Stimulated activated CD8-positive, alpha-beta memory T cell treated with anti-CD3 and anti-CD28 coated beads, Interleukin-4, amount 100 ng/mL, for 1 hour (primary cell): Measurements from ENCODE around the gene ADARB2.

Experiments
- DNase-seq, 2 donors: peaks; one replicate each; pipeline ENCODE4 v3.0.0-alpha.2; 2020; ENCODE audit warnings: low read depth in 2 of 2, low spot score in 1 of 2

Gene ADARB2

DNA sequence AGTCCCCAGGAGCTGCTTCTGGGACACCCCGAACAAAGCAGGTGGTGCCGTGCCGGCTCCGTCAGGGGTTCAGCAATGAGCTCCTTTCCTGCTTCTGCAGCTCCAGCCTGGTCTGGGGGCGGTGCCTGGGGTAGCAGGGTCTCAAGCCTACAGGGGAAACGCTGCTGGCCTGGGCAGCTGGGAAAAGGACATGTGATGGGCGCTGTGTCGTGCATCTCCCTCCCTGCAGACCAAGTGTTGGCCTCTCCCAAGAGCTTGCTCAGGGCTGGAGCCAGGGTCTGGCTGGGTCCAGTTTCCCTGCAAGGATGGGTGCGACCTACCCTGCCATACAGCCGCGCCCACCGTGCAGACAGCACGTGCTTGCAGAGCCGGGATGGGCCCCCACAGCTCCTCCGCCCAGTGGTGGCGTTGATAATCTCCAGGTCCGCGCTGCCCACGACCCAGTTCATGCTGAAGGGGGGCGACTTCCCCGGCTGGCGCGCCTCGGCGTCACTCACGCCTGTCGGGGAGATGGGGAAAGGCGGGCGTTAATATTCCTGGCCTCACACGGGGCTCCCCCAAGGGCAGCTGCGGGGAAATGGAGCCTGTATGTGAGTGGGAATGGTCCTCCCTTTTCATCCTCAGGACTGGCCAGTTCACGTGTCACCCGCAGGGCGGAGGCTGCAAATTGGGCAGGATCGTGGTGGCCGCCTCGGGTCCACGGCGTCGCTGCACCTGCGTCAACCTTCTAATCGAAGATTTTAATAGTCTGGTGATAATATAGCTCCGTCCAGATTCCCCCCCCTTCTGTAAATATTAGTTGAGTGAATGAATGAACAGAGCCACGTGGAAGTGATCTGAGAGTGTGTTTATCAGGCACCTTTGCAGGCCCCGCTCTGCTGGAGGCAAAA, 552.5 kb downstream of the ADARB2 start:
- DNase-seq = no peak

DNA sequence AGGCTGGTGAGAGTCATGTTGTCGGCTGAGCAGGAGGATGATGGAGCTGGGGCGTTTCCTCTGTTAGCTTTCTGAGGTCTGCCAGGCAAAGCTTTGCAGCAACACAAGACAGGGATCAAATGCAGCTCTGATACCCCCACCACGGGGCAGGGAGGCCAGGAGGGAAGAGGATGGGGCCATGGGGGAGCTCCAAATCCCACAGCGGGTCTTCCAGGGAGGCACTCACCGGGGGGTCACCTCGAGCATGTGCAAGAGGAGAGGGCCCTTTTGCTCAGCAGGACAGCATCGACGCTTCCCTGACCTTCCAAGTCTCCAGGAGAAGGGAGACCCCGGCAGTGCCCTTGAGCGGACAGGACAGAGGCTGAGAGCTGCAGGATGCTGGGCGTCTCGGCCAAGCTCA, 553.6 kb downstream of the ADARB2 start:
- DNase-seq = no peak

DNA sequence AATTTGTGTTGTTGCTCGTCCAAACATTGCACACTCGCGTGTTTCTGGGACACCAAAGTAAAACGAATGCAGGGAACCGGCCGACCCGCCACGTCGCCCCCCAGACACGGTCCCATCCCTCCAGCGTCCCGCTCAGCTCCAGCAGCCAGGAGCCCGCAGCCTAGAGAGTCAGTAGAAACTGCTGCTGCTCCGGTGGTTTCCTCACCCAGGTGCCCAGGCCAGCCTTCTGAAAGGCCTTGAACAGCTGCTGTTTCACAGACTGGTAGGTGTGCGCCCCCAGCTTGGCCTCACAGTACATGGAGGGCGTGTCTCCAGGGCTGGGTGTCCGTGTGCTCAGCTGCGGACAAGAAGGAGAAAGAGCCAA, 554.3 kb downstream of the ADARB2 start:
- no peak for DNase-seq

DNA sequence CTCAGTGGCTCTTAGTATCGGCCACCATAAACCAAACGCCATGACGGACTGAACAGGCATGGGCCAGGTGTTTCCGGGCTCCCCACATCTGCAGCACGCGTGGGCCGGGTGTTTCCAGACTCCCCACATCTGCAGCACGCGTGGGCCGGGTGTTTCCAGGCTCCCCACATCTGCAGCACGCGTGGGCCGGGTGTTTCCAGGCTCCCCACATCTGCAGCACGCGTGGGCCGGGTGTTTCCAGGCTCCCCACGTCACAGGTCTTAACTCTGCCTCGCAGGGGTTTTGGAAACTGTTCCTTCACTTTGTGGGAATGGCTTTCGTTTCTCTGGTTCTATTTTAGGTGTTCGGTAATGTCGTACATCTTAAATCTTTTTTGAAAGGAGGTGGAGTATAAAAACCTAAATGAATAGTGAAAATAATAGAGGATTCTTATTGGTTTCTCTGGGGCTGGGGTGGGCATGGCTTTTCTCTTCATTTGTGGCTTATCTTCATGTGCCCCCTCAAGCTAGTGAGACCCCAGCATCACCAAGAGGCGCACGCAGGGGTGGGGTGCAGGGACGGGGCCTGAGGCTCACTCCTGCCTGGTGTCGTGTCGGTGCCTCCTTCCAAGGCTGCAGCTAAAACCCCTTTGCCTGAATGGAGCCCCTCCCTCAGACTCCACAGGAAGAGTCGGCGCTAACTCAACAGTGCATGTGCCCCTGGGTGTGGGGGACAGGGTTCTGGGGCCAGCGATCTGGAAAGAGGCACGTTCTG, 554.9 kb downstream of the ADARB2 start:
- DNase-seq = no peak

DNA sequence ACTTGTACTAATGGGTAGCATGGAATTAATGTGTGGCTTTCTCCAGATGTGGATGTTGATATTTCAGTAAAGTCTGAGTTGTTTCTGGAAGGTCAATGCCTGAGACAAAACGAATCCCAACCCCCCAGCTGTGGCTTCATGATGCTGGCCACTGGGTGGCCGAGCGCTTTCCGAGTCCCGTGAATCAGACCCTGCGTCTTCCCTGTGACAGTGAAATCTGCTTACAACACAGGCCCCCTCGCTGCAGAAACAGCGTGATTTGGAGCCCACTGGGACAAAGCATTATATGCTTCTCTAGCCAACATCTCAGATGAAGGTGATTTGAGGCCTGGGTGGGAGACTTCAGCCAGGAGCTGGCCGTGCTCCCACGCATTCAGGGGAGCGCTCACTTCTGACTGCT, 556.5 kb downstream of the ADARB2 start:
- DNase-seq = no peak

DNA sequence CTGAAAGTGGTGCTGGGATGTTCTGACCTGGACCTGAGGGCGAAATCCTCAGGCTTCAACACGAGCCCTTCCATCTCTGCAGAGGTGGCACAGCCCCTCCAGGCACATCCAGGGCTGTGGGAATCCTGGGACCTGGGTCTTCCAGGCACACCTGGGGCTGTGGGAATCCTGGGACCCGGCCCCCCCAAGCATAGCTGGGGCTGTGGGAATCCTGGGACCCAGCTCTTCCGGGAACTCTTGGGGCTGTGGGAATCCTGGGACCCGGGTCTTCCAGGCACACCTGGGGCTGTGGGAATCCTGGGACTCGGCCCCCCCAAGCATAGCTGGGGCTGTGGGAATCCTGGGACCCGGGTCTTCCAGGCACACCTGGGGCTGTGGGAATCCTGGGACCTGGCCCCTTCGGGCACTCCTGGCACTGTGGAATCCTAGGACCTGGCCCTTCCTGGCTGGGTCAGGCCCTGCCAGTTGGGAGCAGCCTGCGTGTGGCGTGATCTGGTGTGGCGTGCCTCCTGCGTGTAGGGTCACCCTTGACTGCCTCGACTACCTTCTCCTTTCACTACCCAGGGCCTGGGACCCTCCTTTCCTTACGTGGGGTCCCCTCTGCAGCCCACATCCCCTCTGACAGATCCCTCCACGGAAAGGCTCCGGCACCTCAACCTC, 557.1 kb downstream of the ADARB2 start:
- no peak for DNase-seq

DNA sequence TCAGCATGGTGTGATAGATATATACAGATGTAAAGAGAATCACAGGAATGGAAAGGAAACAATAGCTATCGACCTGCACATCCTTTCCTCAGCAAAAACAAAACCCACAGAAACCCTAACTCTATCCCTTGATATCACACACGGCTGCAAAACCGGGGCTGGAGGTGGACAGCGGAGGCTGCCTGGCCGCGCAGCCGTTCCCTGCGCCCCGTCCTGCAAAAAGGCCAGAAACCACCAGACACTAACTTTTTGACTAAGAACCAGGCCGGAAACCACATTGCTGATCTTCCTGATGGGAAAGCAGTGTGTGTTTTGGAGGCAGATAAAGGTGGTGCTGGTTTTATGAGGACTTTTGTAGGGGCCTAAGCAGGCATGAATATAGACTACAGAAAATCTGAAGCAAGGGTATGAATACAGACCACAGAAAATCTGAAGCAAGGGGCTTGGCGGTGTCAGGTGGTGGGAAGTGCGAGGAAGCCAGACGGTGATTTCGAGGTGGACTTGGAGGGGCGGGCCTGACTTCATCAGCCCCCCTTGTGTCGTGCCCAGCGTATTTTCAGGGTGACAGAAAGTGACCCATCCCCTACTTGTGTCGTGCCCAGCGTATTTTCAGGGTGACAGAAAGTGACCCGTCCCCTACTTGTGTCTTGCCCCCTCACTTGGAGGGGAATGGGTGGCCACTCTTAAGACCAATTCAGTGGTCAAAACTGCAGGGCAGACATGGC, 557.8 kb downstream of the ADARB2 start:
- DNase-seq = no peak

DNA sequence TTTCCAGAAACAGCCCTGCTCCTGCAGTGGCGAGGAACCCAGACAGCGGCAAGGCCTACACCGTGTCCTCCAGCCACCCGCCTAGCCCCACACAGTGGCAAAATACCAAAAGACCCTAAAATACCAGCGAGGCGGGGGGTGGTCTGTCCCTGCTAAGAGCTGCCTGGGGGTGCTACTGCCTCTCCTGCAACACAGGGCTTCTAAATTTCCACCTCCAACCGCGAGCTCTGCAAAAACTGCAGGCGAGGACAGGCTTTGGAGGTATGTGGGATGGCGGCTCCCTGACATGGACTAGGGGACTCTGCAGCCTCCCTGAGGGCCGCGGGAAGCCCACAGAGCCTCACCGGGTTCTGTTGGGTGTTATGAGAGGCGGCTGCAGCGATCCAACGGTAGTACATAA, 558.8 kb downstream of the ADARB2 start:
- no peak for DNase-seq

DNA sequence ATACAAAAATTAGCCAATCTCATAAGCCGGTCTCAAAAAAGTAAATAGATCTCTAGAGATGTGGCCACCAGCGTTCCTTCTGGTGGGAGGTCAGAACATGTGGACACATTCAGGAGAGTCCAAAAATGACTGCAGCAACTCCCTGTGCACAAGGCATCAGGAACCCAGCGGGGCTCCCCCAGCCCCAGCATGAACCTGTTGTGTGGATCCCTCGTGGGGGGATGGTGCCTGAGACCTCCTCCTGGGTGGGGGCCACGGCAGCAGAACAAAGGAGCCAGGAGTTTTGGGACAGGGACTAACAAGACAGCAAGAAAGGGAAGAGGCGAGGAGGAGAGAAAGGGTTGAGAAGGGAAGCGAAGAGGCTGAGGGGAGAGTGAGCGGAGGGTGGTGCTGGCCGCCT, 559.4 kb downstream of the ADARB2 start:
- no peak for DNase-seq

DNA sequence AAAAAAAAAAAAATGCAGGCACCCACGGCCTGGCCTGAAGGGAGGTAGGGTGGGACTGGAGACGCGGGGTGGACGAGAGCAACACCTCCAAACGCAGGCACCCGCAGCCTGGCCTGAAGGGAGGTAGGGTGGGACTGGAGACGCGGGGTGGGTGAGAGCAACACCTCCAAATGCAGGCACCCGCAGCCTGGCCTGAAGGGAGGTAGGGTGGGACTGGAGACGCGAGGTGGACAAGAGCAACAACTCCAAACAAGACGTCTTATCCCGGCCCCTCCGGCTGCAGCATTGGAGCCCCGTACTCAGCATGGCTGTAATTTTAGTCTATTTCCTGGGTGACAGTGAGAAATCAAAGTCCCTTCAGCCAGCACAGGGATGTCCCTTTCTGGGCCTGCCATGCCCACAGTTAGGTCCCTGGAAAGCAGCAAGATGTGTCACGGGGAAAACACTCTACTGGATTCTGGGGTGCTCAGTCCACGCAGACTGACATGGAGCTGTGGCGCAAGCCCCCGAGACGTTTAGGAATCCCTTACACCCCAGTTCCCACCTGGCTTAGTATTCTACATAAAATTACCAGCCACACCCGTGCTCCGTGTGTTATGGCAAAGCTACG, 561.3 kb downstream of the ADARB2 start:
- no peak for DNase-seq

DNA sequence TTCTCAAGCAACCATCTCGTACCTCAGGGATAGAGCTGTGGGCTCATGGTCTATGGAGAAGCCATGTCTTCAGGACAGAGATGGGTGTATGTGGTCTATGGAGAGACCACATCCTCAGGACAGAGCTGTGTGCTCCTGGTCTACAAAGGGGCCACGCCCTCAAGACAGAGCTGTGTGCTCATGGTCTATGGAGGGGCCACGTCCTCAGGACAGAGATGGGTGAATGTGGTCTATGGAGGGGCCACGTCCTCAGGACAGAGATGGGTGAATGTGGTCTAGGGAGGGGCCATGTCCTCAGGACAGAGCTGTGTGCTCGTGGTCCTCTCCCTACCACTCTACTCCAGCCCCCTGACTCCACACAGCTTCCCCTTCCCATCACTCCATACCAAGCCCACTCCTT, 563.3 kb downstream of the ADARB2 start:
- DNase-seq = no peak

DNA sequence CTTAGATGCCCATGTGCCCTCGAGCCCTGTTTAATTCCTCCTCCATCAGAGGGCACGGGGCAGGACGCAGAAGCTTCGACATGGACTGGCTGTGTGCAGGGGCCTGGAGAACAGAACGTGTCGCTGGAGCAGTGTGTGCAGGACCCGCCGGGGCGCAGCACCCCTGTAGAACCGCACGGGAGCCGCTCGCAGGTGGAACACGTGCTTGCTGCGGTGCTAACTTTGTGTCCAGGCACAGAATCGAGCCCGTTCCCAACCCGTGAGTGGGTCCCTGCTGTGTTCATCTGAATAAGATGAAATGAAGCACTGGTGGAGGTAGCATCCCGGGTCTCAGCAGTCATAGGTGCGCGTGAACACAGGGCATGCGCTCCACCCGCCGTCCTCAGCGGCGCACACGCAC, 564.2 kb downstream of the ADARB2 start:
- no peak for DNase-seq

DNA sequence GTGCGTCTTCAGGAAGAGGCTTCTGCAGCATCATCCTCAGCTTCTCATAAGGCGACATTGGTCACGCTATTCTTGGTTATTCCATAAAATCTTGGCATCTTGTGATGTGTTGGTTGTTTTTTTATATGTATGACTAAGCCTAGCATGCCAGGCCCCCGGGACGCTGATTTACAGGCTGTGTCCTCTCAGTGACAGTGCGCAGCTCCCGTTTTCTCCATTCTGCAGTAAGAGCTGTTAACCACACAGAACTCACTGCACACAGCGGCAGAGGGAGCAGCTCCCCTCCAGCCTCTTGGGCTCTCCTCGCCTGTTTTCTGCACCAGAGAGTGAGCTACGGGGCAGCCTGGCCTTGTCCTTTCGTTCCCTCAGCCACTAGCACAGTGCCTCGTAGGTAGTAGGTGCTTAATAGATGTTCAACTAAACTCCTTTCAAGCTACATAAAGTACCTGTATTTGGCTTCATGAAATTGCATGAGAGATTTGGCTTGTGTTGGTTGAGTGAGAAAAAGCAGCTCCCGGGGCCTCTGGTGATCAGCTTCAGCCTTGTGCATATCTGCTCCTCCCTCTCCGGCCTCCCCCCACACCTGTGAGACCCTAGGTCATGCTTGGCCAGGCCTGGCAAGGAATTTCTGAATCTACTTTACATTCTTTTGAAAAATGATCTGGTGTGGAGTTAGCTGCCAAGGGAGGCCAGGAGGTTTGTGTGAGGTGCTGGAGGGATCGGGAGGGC, 564.9 kb downstream of the ADARB2 start:
- no peak for DNase-seq

DNA sequence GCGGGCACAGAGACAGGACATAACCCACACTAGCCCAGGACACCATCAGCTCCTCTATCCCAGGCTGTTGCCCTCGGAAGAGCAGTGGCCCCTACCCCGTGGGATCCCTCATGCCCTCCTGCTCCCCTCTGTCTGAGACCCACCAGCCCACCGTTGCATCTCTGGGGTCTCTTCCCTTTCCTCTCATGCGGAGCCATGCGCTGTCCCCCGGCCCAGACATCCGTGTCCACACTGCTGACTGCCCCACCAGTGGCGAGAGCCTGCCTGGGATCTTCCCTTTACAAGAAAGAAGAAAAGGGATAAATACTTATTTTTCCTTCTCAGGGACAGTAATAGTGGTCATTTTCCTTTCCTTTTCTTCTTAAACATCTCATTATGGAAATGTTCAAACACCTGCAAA, 565.7 kb downstream of the ADARB2 start:
- no peak for DNase-seq

DNA sequence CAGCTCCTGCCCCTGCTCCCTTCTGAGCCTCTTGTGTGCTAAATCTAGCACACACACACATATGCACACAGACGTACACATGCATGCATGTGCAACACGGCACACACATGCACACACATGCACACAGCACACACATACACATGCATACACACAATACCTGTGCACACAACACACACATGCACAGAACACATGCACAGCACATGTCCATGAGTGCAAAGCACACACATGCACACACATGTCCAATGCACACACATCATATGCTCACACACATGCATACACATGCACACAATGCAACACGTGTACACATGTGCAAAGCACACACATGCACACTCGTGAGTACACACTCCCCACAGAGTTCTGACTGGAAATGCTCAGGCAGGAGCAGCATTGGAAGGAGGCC, 566.1 kb downstream of the ADARB2 start:
- DNase-seq = no peak

DNA sequence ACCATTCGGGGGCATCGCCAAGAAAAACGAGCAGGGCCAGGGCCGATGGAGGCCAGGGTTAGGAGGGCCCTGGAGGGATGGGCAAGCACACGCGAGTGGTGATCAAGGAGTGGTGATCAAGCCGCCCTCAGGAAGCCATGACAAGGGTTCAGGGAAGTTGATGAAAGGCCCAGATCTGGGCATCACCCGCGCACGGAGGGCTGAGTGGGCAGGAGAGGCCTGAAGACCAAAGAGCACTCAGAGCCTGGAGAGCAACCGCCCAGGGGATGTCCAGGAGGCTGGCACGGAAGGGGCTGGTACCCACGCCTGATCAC, 566.5 kb downstream of the ADARB2 start:
- no peak for DNase-seq

DNA sequence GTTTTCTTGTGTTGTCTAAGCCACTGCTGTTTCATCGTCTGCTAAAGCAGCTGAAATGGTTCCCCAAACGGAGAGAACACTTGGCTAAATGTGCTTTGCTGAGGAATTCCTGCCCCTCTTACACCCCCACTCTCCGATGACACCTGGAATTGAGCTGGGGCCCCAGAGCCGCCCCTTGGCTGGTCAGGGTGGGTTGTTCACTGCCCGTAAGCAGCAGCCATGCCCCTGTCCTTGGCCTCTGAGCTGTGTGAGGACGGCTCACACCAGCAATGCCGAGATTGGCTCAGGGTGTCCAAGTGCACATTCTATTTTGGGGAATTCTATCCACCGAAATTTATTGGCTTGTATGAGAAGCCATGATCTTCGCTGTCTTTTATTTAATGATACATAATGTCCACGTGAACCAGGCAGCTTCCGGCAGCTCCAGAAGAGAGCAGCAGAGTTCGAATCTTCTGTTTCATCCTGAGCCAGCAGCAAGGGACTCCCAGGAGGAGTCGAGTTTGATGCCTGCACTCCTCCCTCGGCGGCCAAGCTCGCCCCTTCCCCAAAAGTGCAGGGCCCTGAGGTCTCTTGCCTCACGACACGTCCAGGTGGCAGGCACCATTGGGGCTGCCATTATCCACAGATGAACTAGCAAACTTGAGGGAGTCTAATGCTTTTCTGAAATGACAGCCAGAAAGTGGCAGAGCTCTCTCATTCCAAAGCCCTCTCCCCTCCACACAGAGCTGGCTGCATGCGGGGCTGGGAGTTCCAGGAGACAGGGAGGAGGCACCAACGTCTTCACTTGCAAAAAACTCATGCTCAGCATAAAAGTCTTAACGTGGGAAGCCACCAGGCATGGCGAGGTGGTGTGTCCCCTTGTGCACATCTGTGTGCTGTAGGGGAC, 567.1 kb downstream of the ADARB2 start:
- no peak for DNase-seq

DNA sequence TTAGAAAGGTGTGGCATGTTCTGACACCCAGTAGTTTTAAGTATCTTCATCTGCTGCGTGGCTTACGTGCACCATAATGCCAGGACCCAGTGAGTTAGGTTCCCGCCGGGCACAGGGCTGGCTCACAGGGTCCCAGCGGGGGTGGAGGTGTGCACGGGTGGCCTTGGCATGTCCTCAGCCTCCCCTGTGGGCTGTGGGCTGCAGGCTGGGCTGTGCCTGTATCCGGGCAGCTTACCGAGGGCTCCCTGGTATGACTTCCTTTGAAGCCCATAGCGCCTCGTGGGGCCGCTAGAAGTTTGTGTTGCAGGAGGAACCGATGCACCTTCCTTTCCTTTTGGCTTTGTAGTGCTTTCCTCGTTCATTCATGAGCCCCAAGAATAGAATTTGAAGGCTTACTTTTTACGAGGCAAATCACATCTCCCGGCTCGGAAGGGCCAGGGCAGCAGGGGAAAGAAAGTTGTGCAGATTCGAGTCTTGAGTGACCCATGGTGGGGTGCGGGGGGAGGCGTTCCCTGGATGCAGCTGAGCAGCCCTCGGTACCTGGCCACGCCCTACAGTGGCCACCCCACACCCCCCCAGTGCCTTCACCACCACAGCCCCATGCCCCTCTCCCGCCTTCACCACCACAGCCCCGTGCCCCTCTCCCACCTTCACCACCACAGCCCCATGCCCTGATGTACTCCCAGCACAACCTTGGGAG, 568.0 kb downstream of the ADARB2 start:
- DNase-seq = no peak

DNA sequence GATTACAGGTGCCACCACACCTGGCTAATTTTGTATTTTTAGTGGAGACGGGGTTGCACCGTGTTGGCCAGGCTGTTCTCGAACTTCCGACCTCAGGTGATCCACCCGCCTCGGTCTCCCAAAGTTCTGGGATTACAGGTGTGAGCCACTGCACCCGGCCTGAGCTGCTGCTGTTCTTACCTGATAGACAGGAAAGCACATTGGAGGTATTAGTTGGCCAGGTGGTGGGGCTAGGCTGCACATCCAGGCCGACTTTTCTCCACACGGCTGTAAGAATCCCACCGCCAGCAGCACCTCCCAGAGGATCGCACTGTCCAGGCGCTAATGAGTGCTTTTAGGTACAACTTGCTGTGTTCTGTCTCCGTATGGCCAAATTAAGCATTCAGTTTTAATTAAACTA, 568.6 kb downstream of the ADARB2 start:
- no peak for DNase-seq
